DMS53 treated with DMSO at 0.1 percent for 48 hours (cell line): Measurements from ENCODE around the gene ZNF174.

Source experiments
- DNase-seq: peaks from one replicate; lab custom pipeline; 2025; ENCODE audit not compliant: unreplicated experiment; lab: John Stamatoyannopoulos, UW

ZNF174 gene

GRCh38 chr16:3400779-3401688, at the start of gene ZNF174, which contains the start of gene ZSCAN32:
Gene ZNF174 (plus strand): TSS chr16:3401215. CDS start chr16:3402005, 790 bp downstream.
Gene ZSCAN32 (minus strand): TSS chr16:3401004. CDS start chr16:3397557, 3,447 bp downstream.
- DNase-seq: peak; percentile 94

GRCh38 chr16:3355589-3355988, 45.4 kb upstream of the ZNF174 start, which contains the start of gene OR2C1:
Gene OR2C1 (plus strand): TSS chr16:3355889. CDS start chr16:3355941, 52 bp downstream.
- DNase-seq: no peak

- no peak for DNase-seq
Observed at GRCh38 chr16:3356118-3356517, 44.9 kb upstream of the ZNF174 start.

- DNase-seq: no peak
Observed at GRCh38 chr16:3358871-3359270, 42.1 kb upstream of the ZNF174 start.

- no peak for DNase-seq
Observed at GRCh38 chr16:3362931-3363330, 38.1 kb upstream of the ZNF174 start.

GRCh38 chr16:3363793-3364192, 37.2 kb upstream of the ZNF174 start:
- no peak for DNase-seq

- peak; percentile 86 for DNase-seq
Observed at GRCh38 chr16:3364774-3365427, 36.1 kb upstream of the ZNF174 start.

GRCh38 chr16:3369073-3369472, 31.9 kb upstream of the ZNF174 start:
- DNase-seq: no peak

- DNase-seq: no peak
Observed at GRCh38 chr16:3375680-3376079, 25.3 kb upstream of the ZNF174 start.

GRCh38 chr16:3377917-3378316, 23.1 kb upstream of the ZNF174 start:
- no peak for DNase-seq

- no peak for DNase-seq
Observed at GRCh38 chr16:3383045-3383448, 18.0 kb upstream of the ZNF174 start.

- no peak for DNase-seq
Observed at GRCh38 chr16:3388325-3388724, 12.7 kb upstream of the ZNF174 start.

- DNase-seq: no peak
Observed at GRCh38 chr16:3389663-3390338, 11.2 kb upstream of the ZNF174 start.

- DNase-seq: no peak
Observed at GRCh38 chr16:3400446-3400778, 603 bp upstream of the ZNF174 start.

GRCh38 chr16:3401719-3402397, 843 bp downstream of the ZNF174 start:
- peak; percentile 0 for DNase-seq

- no peak for DNase-seq
Observed at GRCh38 chr16:3408561-3409197, 7.7 kb downstream of the ZNF174 start.

GRCh38 chr16:3413730-3414379, 12.8 kb downstream of the ZNF174 start:
- no peak for DNase-seq

- DNase-seq: no peak
Observed at GRCh38 chr16:3431779-3432219, 30.8 kb downstream of the ZNF174 start.

- DNase-seq: no peak
Observed at GRCh38 chr16:3434373-3434772, 33.4 kb downstream of the ZNF174 start.

- no peak for DNase-seq
Observed at GRCh38 chr16:3439637-3440036, 38.6 kb downstream of the ZNF174 start.
